HCT116 (cell line): ENCODE data around the gene CTNNA1.

Source experiments
- CEBPB ChIP-seq: IDR thresholded peaks from 2 replicates; pipeline ENCODE4 v1.6.1; 2012; ENCODE audit warnings: low read depth
- CTCF ChIP-seq, 3 experiments: fragments of 200-600 bp in 1 of 3; sonication (generic) in 1 of 3; IDR thresholded peaks in 2 of 3; conservative IDR thresholded peaks in 1 of 3; 2 replicates each; pipeline ENCODE4 v1.5.1; 2012 to 2017; ENCODE audit warnings: low read depth in 2 of 3, low read length in 2 of 3, antibody characterized with exemption in 1 of 3, borderline replicate concordance in 1 of 3, control low read depth in 1 of 3, mild to moderate bottlenecking in 1 of 3, mixed read lengths in 1 of 3, mixed run types in 1 of 3, moderate library complexity in 1 of 3; ENCODE audit not compliant: insufficient read depth in 1 of 3
- EZH2 ChIP-seq: fragments of 200-600 bp; sonication (generic); IDR thresholded peaks from 2 replicates; pipeline ENCODE4 v1.6.1; 2017; ENCODE audit warnings: antibody characterized with exemption, mixed run types
- JUND ChIP-seq: IDR thresholded peaks from 2 replicates; pipeline ENCODE4 v1.6.1; 2012
- POLR2A ChIP-seq: IDR thresholded peaks from 2 replicates; pipeline ENCODE4 v1.7.0; 2011; ENCODE audit warnings: borderline replicate concordance; ENCODE audit not compliant: insufficient read depth, insufficient read length; ENCODE audit errors: extremely low read depth
- RAD21 ChIP-seq: IDR thresholded peaks from 2 replicates; pipeline ENCODE4 v1.6.1; 2012; ENCODE audit warnings: low read depth, mild to moderate bottlenecking
- REST ChIP-seq: IDR thresholded peaks from 2 replicates; pipeline ENCODE4 v1.6.1; 2012; ENCODE audit warnings: low read depth
- SIN3A ChIP-seq: IDR thresholded peaks from 2 replicates; pipeline ENCODE4 v1.6.1; 2012; ENCODE audit warnings: low read depth
- YY1 ChIP-seq: IDR thresholded peaks from 2 replicates; pipeline ENCODE4 v1.6.1; 2011; ENCODE audit warnings: low read length, low read depth, moderate library complexity, mild to moderate bottlenecking; ENCODE audit not compliant: insufficient replicate concordance; ENCODE audit errors: extremely low read depth

DNA sequence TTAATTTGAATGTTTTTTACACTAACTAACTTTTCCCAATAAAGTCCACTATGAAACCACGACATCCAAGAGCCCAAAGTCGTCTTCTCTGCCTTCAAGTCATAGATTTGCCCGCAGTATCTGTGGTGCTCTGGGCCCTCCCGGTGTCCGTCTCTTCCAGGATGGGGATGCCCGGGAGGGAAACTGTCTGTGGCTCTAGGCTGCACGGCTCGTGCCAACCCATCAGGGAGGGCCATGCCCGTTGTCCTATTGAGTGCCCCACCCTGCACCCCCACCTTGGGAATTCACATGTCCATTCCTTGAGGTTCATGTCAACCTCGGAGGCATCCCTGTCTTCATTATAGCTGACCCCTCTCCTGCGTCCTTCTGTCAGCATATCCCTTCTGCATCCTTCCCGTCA is 181.7 kb downstream of the CTNNA1 start:
- TF ChIP-seq EZH2: no peak
- TF ChIP-seq JUND: no peak
- TF ChIP-seq CTCF (IDR thresholded peaks at IDR 0.05 in 2 of 3, conservative IDR thresholded peaks at IDR 0.05 in 1 of 3; ENCODE audit: borderline replicate concordance in 1 of 3, insufficient read depth in 1 of 3, low read depth in 2 of 3, low read length in 2 of 3): no peak
- no peak for TF ChIP-seq CEBPB
- no peak for TF ChIP-seq REST
- no peak for TF ChIP-seq SIN3A
- TF ChIP-seq RAD21: no peak
- TF ChIP-seq POLR2A: no peak
- no peak for TF ChIP-seq YY1
